ENCODE results near the gene RNPEPL1.

RNPEPL1 gene

GRCh38 chr2:240628507-240628807 is 60.2 kb downstream of the RNPEPL1 start:
- DNase-seq: no peak

DNA sequence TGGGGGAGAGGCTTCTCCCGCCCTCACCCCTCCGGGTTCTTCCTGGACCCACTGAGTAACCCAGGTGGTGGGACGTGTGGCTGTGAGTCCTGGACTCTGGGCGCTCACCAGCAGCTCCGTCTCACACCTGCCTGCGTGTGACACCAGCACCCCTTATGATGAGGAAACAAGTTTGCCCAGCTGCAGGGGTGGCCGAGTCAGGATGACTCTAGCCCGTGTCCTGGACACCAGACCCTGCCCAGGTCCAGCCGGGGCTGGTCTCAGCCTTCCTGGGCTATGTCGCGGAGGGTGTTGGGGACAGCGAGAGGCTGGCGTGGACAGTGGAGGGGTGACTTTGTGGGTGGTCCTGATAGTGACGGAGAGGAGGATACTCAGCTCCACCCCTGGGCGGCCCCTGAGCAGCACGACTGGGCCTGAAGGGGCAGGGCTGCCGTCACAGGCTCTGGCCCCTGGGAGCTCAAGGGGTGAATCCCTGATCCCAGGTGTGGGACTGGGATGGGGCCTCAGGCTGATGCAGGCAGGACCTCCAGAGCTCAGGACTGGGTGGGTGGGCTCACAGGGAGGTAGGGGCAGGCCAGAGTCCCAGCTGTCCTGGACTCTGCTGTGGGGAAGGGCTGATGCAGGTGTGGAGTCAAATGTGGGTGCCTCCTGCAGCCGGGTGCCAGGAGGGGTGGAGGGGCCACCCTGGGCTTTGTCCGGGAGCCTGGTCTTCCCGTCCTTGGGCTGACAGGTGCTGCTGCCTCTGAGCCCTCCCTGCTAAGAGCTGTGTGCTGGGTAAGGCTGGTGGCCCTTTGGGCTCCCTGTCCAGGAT is 60.7 kb downstream of the RNPEPL1 start:
- no peak for DNase-seq

GRCh38 chr2:240629619-240629967 is 61.3 kb downstream of the RNPEPL1 start:
- no peak for DNase-seq

- no peak for DNase-seq
These were observed 61.9 kb downstream of the RNPEPL1 start for GRCh38 chr2:240629968-240630770.
